Peyer's patch (tissue), 4 donors: ENCODE results near the gene ZXDC.

Experiments
- CTCF ChIP-seq, 6 experiments: fragments of 450-650 bp in 4 of 6; fragments of 200-600 bp in 2 of 6; sonication (generic) in 1 of 6; IDR thresholded peaks; one replicate each; pipeline ENCODE4 v1.5.1; 2017 to 2019; ENCODE audit warnings: antibody characterized with exemption in 6 of 6, mild to moderate bottlenecking in 3 of 6, moderate library complexity in 1 of 6
- POLR2A ChIP-seq, 2 donors: fragments of 450-650 bp; IDR thresholded peaks; one replicate each; pipeline ENCODE4 v1.5.1; 2017; ENCODE audit warnings: antibody characterized with exemption in 2 of 2, mild to moderate bottlenecking in 2 of 2, moderate library complexity in 2 of 2

- no peak for TF ChIP-seq POLR2A (IDR thresholded peaks at IDR 0.05)
- no peak for TF ChIP-seq CTCF (IDR thresholded peaks at IDR 0.05)
Measured at GRCh38 chr3:126415661-126416591, 59.8 kb downstream of the ZXDC start.
